CD4-positive, alpha-beta T cell treated with Interferon alpha-2 for 1 hour (primary cell): ENCODE results near the gene NPRL2.
A peak's percentile ranks its signal among the peaks of the same experiment; 100 is the strongest.

Experiments
- DNase-seq, 2 donors: peaks; one replicate each; pipeline ENCODE4 v3.0.0-alpha.2; 2020 to 2022

Gene NPRL2

GRCh38 chr3:50373146-50374051 is 22.8 kb upstream of the NPRL2 start:
- no peak for DNase-seq

- no peak for DNase-seq
Observed at GRCh38 chr3:50372349-50372748, 21.8 kb upstream of the NPRL2 start.

GRCh38 chr3:50371133-50371685 is 20.6 kb upstream of the NPRL2 start:
- no peak for DNase-seq

- DNase-seq: no peak
Observed at GRCh38 chr3:50370594-50370993, 20.0 kb upstream of the NPRL2 start.

GRCh38 chr3:50369012-50369670 is 18.6 kb upstream of the NPRL2 start:
- no peak for DNase-seq

- DNase-seq: no peak
Observed at GRCh38 chr3:50365842-50366220, 15.3 kb upstream of the NPRL2 start.

GRCh38 chr3:50365080-50365841 is 14.7 kb upstream of the NPRL2 start:
- DNase-seq: peak; percentile 95 to 97

- no peak for DNase-seq
Observed at GRCh38 chr3:50364573-50365079, 14.1 kb upstream of the NPRL2 start.

- DNase-seq: no peak
Observed at GRCh38 chr3:50359760-50360110, 9.2 kb upstream of the NPRL2 start.

- peak; percentile 98 for DNase-seq
Observed at GRCh38 chr3:50358911-50359759, 8.6 kb upstream of the NPRL2 start, which contains the start of gene TMEM115. Gene TMEM115 (minus strand): TSS chr3:50359521. CDS start chr3:50359063, 458 bp downstream.

- DNase-seq: no peak
Observed at GRCh38 chr3:50358355-50358910, 7.9 kb upstream of the NPRL2 start.

- no peak for DNase-seq
Observed at GRCh38 chr3:50357481-50357880, 6.9 kb upstream of the NPRL2 start.

- DNase-seq: no peak
Observed at GRCh38 chr3:50356553-50356952, 6.0 kb upstream of the NPRL2 start.

- DNase-seq: no peak
Observed at GRCh38 chr3:50355829-50356552, 5.4 kb upstream of the NPRL2 start.

- no peak for DNase-seq
Observed at GRCh38 chr3:50354850-50355249, 4.3 kb upstream of the NPRL2 start.

GRCh38 chr3:50354186-50354764 is 3.7 kb upstream of the NPRL2 start:
- DNase-seq: no peak

- DNase-seq: no peak
Observed at GRCh38 chr3:50353245-50354004, 2.9 kb upstream of the NPRL2 start.

- no peak for DNase-seq
Observed at GRCh38 chr3:50352781-50353180, 2.2 kb upstream of the NPRL2 start.

GRCh38 chr3:50351323-50351697 is 735 bp upstream of the NPRL2 start:
- no peak for DNase-seq

GRCh38 chr3:50350213-50350526 is 405 bp downstream of the NPRL2 start:
- no peak for DNase-seq
